Activated T-helper 1 cell treated with anti-CD3 and anti-CD28 coated beads, Interleukin-12 subunit alpha, Interleukin-12 subunit beta, Interleukin-2, Interleukin-4 antibody, amounts not matched to agents 30 ng/mL and 10 ng/mL and 1 ng/mL, durations not matched to agents 14 hours and 24 hours and 36 hours (primary cell): ENCODE data around the gene ASF1B. TPM values are rescaled to one million over a fixed set of nuclear protein-coding genes. Genes with fewer than 3 reads are reported as not detected.
"Not testable (repeated sequence)": the region's sequence is repeated elsewhere in the genome, so short reads cannot be mapped to it uniquely, and the experiment has no call there.

ENCODE experiments used
- DNase-seq: peaks from one replicate; pipeline ENCODE4 v3.0.0; 2021; ENCODE audit warnings: low spot score
- H3K27ac Mint-ChIP-seq: one replicate; pipeline ENCODE4 v1.8.0; 2021; ENCODE audit warnings: mild to moderate bottlenecking, mixed read lengths
- H3K27me3 Mint-ChIP-seq: one replicate; pipeline ENCODE4 v1.8.0; 2022; ENCODE audit warnings: mild to moderate bottlenecking, moderate library complexity, mixed read lengths; ENCODE audit not compliant: insufficient read depth
- H3K36me3 Mint-ChIP-seq: one replicate; pipeline ENCODE4 v1.8.0; 2021; ENCODE audit warnings: low read depth, mixed read lengths
- H3K4me1 Mint-ChIP-seq: one replicate; pipeline ENCODE4 v1.8.0; 2021; ENCODE audit warnings: low read depth, mixed read lengths
- H3K4me3 Mint-ChIP-seq: one replicate; pipeline ENCODE4 v1.8.0; 2021; ENCODE audit warnings: mild to moderate bottlenecking, moderate library complexity, mixed read lengths
- H3K9me3 Mint-ChIP-seq: one replicate; pipeline ENCODE4 v1.8.0; 2021; ENCODE audit warnings: mixed read lengths
- intact Hi-C: fragments of 100-400 bp; cut with micrococcal nuclease; formaldehyde crosslinking; loops from one replicate; pipeline ENCODE4 v1.15.1; 2024
- total RNA-seq: library from RNA; stranded (reverse); gene quantifications from 2 replicates; pipeline ENCODE4 v1.2.3, GENCODE V29; 2022

The ASF1B gene
- total RNA-seq, 1 donor from 2014 or later = 76.3 TPM

DNA sequence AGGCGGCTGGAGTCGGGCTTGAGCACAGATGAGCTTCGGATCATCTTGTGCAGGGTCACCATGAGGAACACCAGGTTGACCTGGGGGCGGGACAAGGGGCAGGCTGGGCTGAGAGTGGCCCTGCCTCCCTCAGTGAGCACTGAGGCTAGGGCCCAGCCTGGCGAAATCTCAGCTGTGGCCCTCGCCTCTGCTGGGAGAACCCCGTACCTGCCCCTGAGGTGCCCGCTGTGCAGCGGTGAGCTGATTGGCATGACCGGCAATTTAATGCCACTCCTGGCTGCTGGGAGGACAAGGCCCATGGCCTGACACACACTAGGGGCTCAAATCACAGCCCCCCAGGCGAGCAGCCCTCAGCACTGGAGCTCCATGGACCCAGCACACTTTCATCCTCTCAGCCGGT is 19.7 kb upstream of the ASF1B start:
- DNase-seq = no peak
- no peaks in the 10 kb centered on the region for H3K9me3 Mint-ChIP-seq
- no peak overlapping the region for H3K4me3 Mint-ChIP-seq
- H3K27ac Mint-ChIP-seq = no peak overlapping the region
- peaks cover 8% of the 10 kb centered on the region for H3K36me3 Mint-ChIP-seq
- intact Hi-C loops = no loop called here
- H3K27me3 Mint-ChIP-seq = no peaks in the 10 kb centered on the region
- H3K4me1 Mint-ChIP-seq = no peaks in the 10 kb centered on the region

GRCh38 chr19:14155371-14155770 is 19.0 kb upstream of the ASF1B start:
- intact Hi-C loops = no loop called here
- Mint-ChIP-seq H3K9me3 (no peaks in the 10 kb centered on the region), H3K4me3 (no peak overlapping the region), H3K27ac (peak overlapping the region; percentile 31), H3K27me3 (no peaks in the 10 kb centered on the region), H3K4me1 (no peaks in the 10 kb centered on the region), H3K36me3 (peaks cover 8% of the 10 kb centered on the region)
- no peak for DNase-seq

- Mint-ChIP-seq H3K9me3 (no peaks in the 10 kb centered on the region), H3K4me1 (peaks cover 15% of the 10 kb centered on the region), H3K4me3 (no peak overlapping the region), H3K27ac (peak overlapping the region; percentile 61), H3K36me3 (peaks cover 9% of the 10 kb centered on the region), H3K27me3 (no peaks in the 10 kb centered on the region)
- intact Hi-C loops = no loop called here
- no peak for DNase-seq
Measured at GRCh38 chr19:14152713-14153112, 16.3 kb upstream of the ASF1B start.

- peaks cover 9% of the 10 kb centered on the region for H3K36me3 Mint-ChIP-seq
- no peak for DNase-seq
- no peaks in the 10 kb centered on the region for H3K9me3 Mint-ChIP-seq
- no peak overlapping the region for H3K4me3 Mint-ChIP-seq
- H3K27me3 Mint-ChIP-seq = no peaks in the 10 kb centered on the region
- H3K4me1 Mint-ChIP-seq = peaks cover 20% of the 10 kb centered on the region
- no peak overlapping the region for H3K27ac Mint-ChIP-seq
- intact Hi-C loops = no loop called here
Measured at GRCh38 chr19:14150770-14151661, 14.6 kb upstream of the ASF1B start.

- Mint-ChIP-seq H3K27me3 (no peaks in the 10 kb centered on the region), H3K4me1 (peaks cover 28% of the 10 kb centered on the region), H3K9me3 (no peaks in the 10 kb centered on the region), H3K4me3 (peak overlapping the region; percentile 78), H3K27ac (peak overlapping the region; percentile 97), H3K36me3 (peaks cover 9% of the 10 kb centered on the region)
- intact Hi-C loops = no loop called here
- no peak for DNase-seq
Measured at GRCh38 chr19:14150041-14150769, 13.8 kb upstream of the ASF1B start.

GRCh38 chr19:14149509-14149994 is 13.2 kb upstream of the ASF1B start:
- intact Hi-C loops = loop anchor here (1.0 kb wide), 1 partner anchor 12 kb away; no protein-coding TSS in a partner anchor
- peaks cover 29% of the 10 kb centered on the region for H3K4me1 Mint-ChIP-seq
- peaks cover 9% of the 10 kb centered on the region for H3K36me3 Mint-ChIP-seq
- H3K4me3 Mint-ChIP-seq = peak overlapping the region; percentile 78
- peak; percentile 33 for DNase-seq
- H3K9me3 Mint-ChIP-seq = no peaks in the 10 kb centered on the region
- H3K27ac Mint-ChIP-seq = peak overlapping the region; percentile 97
- no peaks in the 10 kb centered on the region for H3K27me3 Mint-ChIP-seq

- intact Hi-C loops = loop anchor here (1.0 kb wide), 1 partner anchor 12 kb away; no protein-coding TSS in a partner anchor
- peak overlapping the region; percentile 78 for H3K4me3 Mint-ChIP-seq
- peaks cover 29% of the 10 kb centered on the region for H3K4me1 Mint-ChIP-seq
Measured at GRCh38 chr19:14148751-14149410, 12.5 kb upstream of the ASF1B start.

GRCh38 chr19:14147797-14148605 is 11.6 kb upstream of the ASF1B start:
- Mint-ChIP-seq H3K4me1 (peaks cover 29% of the 10 kb centered on the region), H3K27ac (peak overlapping the region; percentile 97), H3K27me3 (no peaks in the 10 kb centered on the region), H3K36me3 (peaks cover 7% of the 10 kb centered on the region), H3K9me3 (no peaks in the 10 kb centered on the region), H3K4me3 (peak overlapping the region; percentile 7)
- peak; percentile 22 for DNase-seq
- intact Hi-C loops = no loop called here

More at GRCh38 chr19:14148751-14149410, 12.5 kb upstream of the ASF1B start:
- H3K9me3 Mint-ChIP-seq = no peaks in the 10 kb centered on the region
- peak overlapping the region; percentile 97 for H3K27ac Mint-ChIP-seq
- DNase-seq = no peak
- peaks cover 9% of the 10 kb centered on the region for H3K36me3 Mint-ChIP-seq
- no peaks in the 10 kb centered on the region for H3K27me3 Mint-ChIP-seq

DNA sequence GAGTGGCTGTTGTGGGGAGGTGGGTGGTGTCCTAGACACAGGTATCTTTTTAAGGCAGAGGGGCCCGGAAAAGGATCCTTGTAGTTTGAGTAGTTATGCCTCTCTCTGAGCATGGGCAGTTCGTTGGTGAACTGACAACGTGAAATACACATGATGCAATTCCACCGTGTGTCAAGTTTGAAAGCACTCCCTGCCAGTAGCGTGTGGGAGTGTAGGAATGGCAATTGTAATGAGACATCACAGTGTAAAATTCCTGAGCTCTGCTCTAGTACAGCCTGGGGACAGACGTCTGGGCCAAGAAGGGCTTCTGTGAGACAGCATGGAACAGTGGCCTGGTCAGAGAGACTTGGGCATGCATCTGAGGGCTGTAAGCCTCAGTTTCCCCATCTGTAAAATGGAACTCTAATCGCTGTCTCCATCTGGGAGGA is 10.4 kb upstream of the ASF1B start:
- DNase-seq = no peak
- H3K4me1 Mint-ChIP-seq = peaks cover 29% of the 10 kb centered on the region
- no peak overlapping the region for H3K4me3 Mint-ChIP-seq
- intact Hi-C loops = no loop called here
- H3K27me3 Mint-ChIP-seq = no peaks in the 10 kb centered on the region
- no peaks in the 10 kb centered on the region for H3K9me3 Mint-ChIP-seq
- H3K36me3 Mint-ChIP-seq = peaks cover 4% of the 10 kb centered on the region
- no peak overlapping the region for H3K27ac Mint-ChIP-seq

DNA sequence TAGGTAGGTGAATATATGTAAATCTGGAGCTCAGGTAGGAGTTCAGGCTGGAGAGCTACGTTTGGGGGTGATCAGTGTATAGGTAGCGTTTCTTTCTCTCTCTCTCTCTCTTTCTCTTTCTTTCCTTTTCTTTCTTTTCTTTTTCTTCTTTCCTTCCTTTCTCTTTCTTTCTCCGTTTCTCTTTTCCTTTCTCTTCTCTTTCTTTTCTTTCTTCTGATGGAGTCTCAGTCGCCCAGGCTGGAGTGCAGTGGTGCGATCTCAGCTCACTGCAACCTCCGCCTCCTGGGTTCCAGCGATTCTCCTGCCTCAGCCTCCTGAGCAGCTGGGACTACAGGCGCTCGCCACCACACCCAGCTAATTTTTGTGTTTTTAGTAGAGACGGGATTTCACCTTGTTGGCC is 9.8 kb upstream of the ASF1B start:
- H3K4me3 Mint-ChIP-seq, DNase-seq, H3K36me3 Mint-ChIP-seq, H3K9me3 Mint-ChIP-seq, H3K27me3 Mint-ChIP-seq, H3K27ac Mint-ChIP-seq, intact Hi-C loops: not testable (repeated sequence)
- H3K4me1 Mint-ChIP-seq = peaks cover 29% of the 10 kb centered on the region

GRCh38 chr19:14145381-14145780 is 9.0 kb upstream of the ASF1B start:
- H3K9me3 Mint-ChIP-seq = no peaks in the 10 kb centered on the region
- H3K27ac Mint-ChIP-seq = no peak overlapping the region
- no peak for DNase-seq
- no peak overlapping the region for H3K4me3 Mint-ChIP-seq
- H3K4me1 Mint-ChIP-seq = peaks cover 29% of the 10 kb centered on the region
- H3K27me3 Mint-ChIP-seq = no peaks in the 10 kb centered on the region
- H3K36me3 Mint-ChIP-seq = peaks cover 2% of the 10 kb centered on the region
- intact Hi-C loops = no loop called here
